ENCODE data around the gene NELFCD. TPM values are rescaled to one million over a fixed set of nuclear protein-coding genes. Genes with fewer than 3 reads are reported as not detected.

Gene NELFCD
- total RNA-seq, 1 donor from 2014 or later: 107 TPM

GRCh38 chr20:58993332-58994248 is 12.5 kb downstream of the NELFCD start:
- DNase-seq (ENCODE audit: low read depth): no peak

GRCh38 chr20:58994390-58995159 is 13.5 kb downstream of the NELFCD start:
- DNase-seq (ENCODE audit: low read depth): no peak

- peak; percentile 90 for DNase-seq (ENCODE audit: low read depth)
Measured at GRCh38 chr20:58995461-58996225, 14.6 kb downstream of the NELFCD start.

GRCh38 chr20:58996226-58996611 is 15.2 kb downstream of the NELFCD start:
- DNase-seq (ENCODE audit: low read depth): no peak

GRCh38 chr20:58997141-58997770 is 16.2 kb downstream of the NELFCD start:
- no peak for DNase-seq (ENCODE audit: low read depth)

- no peak for DNase-seq (ENCODE audit: low read depth)
Measured at GRCh38 chr20:58998656-58999055, 17.6 kb downstream of the NELFCD start.

GRCh38 chr20:59000326-59000725 is 19.3 kb downstream of the NELFCD start:
- DNase-seq (ENCODE audit: low read depth): no peak

- no peak for DNase-seq (ENCODE audit: low read depth)
Measured at GRCh38 chr20:59001068-59001448, 20.0 kb downstream of the NELFCD start.

GRCh38 chr20:59001449-59002171 is 20.6 kb downstream of the NELFCD start:
- no peak for DNase-seq (ENCODE audit: low read depth)

GRCh38 chr20:59002388-59002787 is 21.3 kb downstream of the NELFCD start:
- DNase-seq (ENCODE audit: low read depth): no peak

GRCh38 chr20:59002874-59003399 is 21.9 kb downstream of the NELFCD start:
- no peak for DNase-seq (ENCODE audit: low read depth)

GRCh38 chr20:59003836-59004492 is 22.9 kb downstream of the NELFCD start:
- no peak for DNase-seq (ENCODE audit: low read depth)

- no peak for DNase-seq (ENCODE audit: low read depth)
Measured at GRCh38 chr20:59004493-59004762, 23.4 kb downstream of the NELFCD start.

- no peak for DNase-seq (ENCODE audit: low read depth)
Measured at GRCh38 chr20:59004763-59005522, 23.9 kb downstream of the NELFCD start.

GRCh38 chr20:59005523-59006166 is 24.6 kb downstream of the NELFCD start:
- DNase-seq (ENCODE audit: low read depth): no peak

- DNase-seq (ENCODE audit: low read depth): no peak
Measured at GRCh38 chr20:59006167-59006863, 25.3 kb downstream of the NELFCD start.

- no peak for DNase-seq (ENCODE audit: low read depth)
Measured at GRCh38 chr20:59006864-59007664, 26.0 kb downstream of the NELFCD start, which contains the start of gene CTSZ. TSS of gene CTSZ (minus strand) at chr20:59007254. CDS start at chr20:59007128, 126 bp downstream.

Measured in renal cortical epithelial cell (primary cell).